ENCODE data around the gene BCAP31. TPM values are rescaled to one million over a fixed set of nuclear protein-coding genes. Genes with fewer than 3 reads are reported as not detected.

The BCAP31 gene
- total RNA-seq, 1 experiment from 2014 or later = 150 TPM

- no peak for TF ChIP-seq CTCF (IDR thresholded peaks at IDR 0.05)
- no peak for TF ChIP-seq STAT6 (CRISPR knock-in tag; conservative IDR thresholded peaks at IDR 0.05; ENCODE audit: low read depth)
- TF ChIP-seq ZNF317 (CRISPR knock-in tag; IDR thresholded peaks at IDR 0.05; ENCODE audit: borderline replicate concordance, low read depth) = no peak
- no peak for TF ChIP-seq E2F1 (CRISPR knock-in tag; IDR thresholded peaks at IDR 0.05)
- TF ChIP-seq TEAD4 (CRISPR knock-in tag; IDR thresholded peaks at IDR 0.05) = no peak
- no peak for TF ChIP-seq ZNF671 (CRISPR knock-in tag; IDR thresholded peaks at IDR 0.05)
- TF ChIP-seq ELF4 (CRISPR knock-in tag; IDR thresholded peaks at IDR 0.05; ENCODE audit: low read depth) = no peak
- TF ChIP-seq E2F4 (CRISPR knock-in tag; IDR thresholded peaks at IDR 0.05; ENCODE audit: borderline replicate concordance, low read depth) = no peak
- TF ChIP-seq ZNF423 (CRISPR knock-in tag; IDR thresholded peaks at IDR 0.05) = no peak
- no peak for TF ChIP-seq CDX4 (CRISPR knock-in tag; IDR thresholded peaks at IDR 0.05; ENCODE audit: borderline replicate concordance)
Observed at GRCh38 chrX:153741446-153741845, 17.3 kb upstream of the BCAP31 start (continued).

- no peak for ATAC-seq
Observed at GRCh38 chrX:153740631-153741222, 16.5 kb upstream of the BCAP31 start.

More at GRCh38 chrX:153740631-153741222, 16.5 kb upstream of the BCAP31 start:
- no peaks in the 10 kb centered on the region for H3K36me3 Mint-ChIP-seq
- POLR2A ChIA-PET = no interaction called here
- CTCF ChIA-PET = no interaction called here
- no peak for TF ChIP-seq AR (CRISPR knock-in tag; IDR thresholded peaks at IDR 0.05)
- TF ChIP-seq FOXK1 (CRISPR knock-in tag; IDR thresholded peaks at IDR 0.05) = no peak
- TF ChIP-seq IRF1 (CRISPR knock-in tag; IDR thresholded peaks at IDR 0.05) = no peak
- TF ChIP-seq CTCF (IDR thresholded peaks at IDR 0.05) = no peak
- TF ChIP-seq JAZF1 (CRISPR knock-in tag; IDR thresholded peaks at IDR 0.05) = no peak
- no peak for TF ChIP-seq ATF6 (CRISPR knock-in tag; IDR thresholded peaks at IDR 0.05)
- no peak for TF ChIP-seq CDX4 (CRISPR knock-in tag; IDR thresholded peaks at IDR 0.05; ENCODE audit: borderline replicate concordance)
- no peak for TF ChIP-seq NR2C2 (CRISPR knock-in tag; IDR thresholded peaks at IDR 0.05)
- TF ChIP-seq PRRX2 (CRISPR knock-in tag; IDR thresholded peaks at IDR 0.05) = no peak
- no peak overlapping the region for H3K4me3 Mint-ChIP-seq
- no peak overlapping the region for H3K27ac Mint-ChIP-seq
- DNase-seq (ENCODE audit: low spot score) = no peak
- no peaks in the 10 kb centered on the region for H3K9me3 Mint-ChIP-seq
- no peaks in the 10 kb centered on the region for H3K27me3 Mint-ChIP-seq (ENCODE audit: low read depth)
- H3K4me1 Mint-ChIP-seq = peaks cover 4% of the 10 kb centered on the region

All from WTC11 (cell line).